ENCODE data around the gene ACSBG1.

ACSBG1 gene

DNA sequence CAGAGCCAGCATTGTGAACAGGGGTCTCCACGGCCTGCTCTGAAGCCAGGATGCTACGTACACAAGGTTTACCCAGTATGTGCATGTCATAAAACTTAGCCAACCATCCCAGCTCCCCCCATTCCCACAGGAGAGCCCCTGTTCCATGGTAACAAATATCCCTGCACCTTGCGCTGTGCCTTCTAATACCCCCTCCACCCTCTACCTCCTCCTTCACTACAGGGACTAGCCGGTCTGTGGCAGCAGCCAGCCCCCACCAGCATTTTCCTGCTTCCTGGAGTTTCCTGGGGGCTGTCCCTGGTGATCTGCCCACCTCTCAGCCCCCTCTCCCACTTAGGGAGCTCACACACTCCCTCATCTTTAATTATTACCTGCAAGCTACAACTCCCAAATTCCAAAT lies 20.4 kb downstream of the ACSBG1 start:
- Histone ChIP-seq H3K4me2 (ENCODE audit: low read length) (no peak overlapping the region), H3K9ac (ENCODE audit: low read depth, low read length) (no peak overlapping the region), H3K36me3 (ENCODE audit: insufficient read depth, low read length) (no peaks in the 10 kb centered on the region)

DNA sequence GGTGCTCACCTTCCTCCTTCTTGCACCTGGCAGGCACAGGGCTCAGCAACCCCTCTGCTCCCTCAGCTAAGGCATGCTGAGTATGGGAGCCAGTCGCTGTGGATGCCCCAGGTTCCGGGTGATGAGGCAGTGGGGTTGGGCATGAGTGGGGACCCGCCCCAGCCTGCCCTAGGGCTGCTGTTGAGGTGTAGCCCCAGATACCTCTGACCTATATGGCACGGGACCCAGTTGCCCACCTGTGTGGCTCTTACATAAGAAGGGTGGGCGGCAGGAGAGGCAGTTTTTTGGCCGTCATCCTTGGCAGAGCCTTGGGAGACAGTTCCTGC lies 21.0 kb downstream of the ACSBG1 start:
- Histone ChIP-seq H3K4me2 (ENCODE audit: low read length) (no peak overlapping the region), H3K4me3 (ENCODE audit: low read length) (no peak overlapping the region), H3K36me3 (ENCODE audit: insufficient read depth, low read length) (no peaks in the 10 kb centered on the region), H3K9ac (ENCODE audit: low read depth, low read length) (no peak overlapping the region), H3K4me1 (ENCODE audit: control insufficient read depth, insufficient read depth, low read length) (peaks cover 30% of the 10 kb centered on the region), H3K27me3 (ENCODE audit: control insufficient read depth, insufficient read depth, low read length) (no peaks in the 10 kb centered on the region), H3K9me3 (replicated peaks; ENCODE audit: low read length) (no peaks in the 10 kb centered on the region)

More for the DNA sequence above, 20.4 kb downstream of the ACSBG1 start:
- no peak overlapping the region for H3K4me3 ChIP-seq (ENCODE audit: low read length)
- no peaks in the 10 kb centered on the region for H3K27me3 ChIP-seq (ENCODE audit: control insufficient read depth, insufficient read depth, low read length)
- H3K9me3 ChIP-seq (replicated peaks; ENCODE audit: low read length): no peaks in the 10 kb centered on the region
- peaks cover 30% of the 10 kb centered on the region for H3K4me1 ChIP-seq (ENCODE audit: control insufficient read depth, insufficient read depth, low read length)

- Histone ChIP-seq H3K9me3 (replicated peaks; ENCODE audit: low read length) (no peaks in the 10 kb centered on the region), H3K36me3 (ENCODE audit: insufficient read depth, low read length) (no peaks in the 10 kb centered on the region), H3K4me3 (ENCODE audit: low read length) (peak overlapping the region; percentile 32), H3K4me1 (ENCODE audit: control insufficient read depth, insufficient read depth, low read length) (peaks cover 30% of the 10 kb centered on the region), H3K9ac (ENCODE audit: low read depth, low read length) (no peak overlapping the region), H3K27me3 (ENCODE audit: control insufficient read depth, insufficient read depth, low read length) (no peaks in the 10 kb centered on the region), H3K4me2 (ENCODE audit: low read length) (peak overlapping the region; percentile 70)
Observed at GRCh38 chr15:78212546-78213424, 21.6 kb downstream of the ACSBG1 start.

GRCh38 chr15:78212008-78212407 lies 22.4 kb downstream of the ACSBG1 start:
- Histone ChIP-seq H3K36me3 (ENCODE audit: insufficient read depth, low read length) (no peaks in the 10 kb centered on the region), H3K4me3 (ENCODE audit: low read length) (no peak overlapping the region), H3K4me1 (ENCODE audit: control insufficient read depth, insufficient read depth, low read length) (peaks cover 32% of the 10 kb centered on the region), H3K9me3 (replicated peaks; ENCODE audit: low read length) (no peaks in the 10 kb centered on the region), H3K9ac (ENCODE audit: low read depth, low read length) (no peak overlapping the region), H3K4me2 (ENCODE audit: low read length) (peak overlapping the region; percentile 70), H3K27me3 (ENCODE audit: control insufficient read depth, insufficient read depth, low read length) (no peaks in the 10 kb centered on the region)

DNA sequence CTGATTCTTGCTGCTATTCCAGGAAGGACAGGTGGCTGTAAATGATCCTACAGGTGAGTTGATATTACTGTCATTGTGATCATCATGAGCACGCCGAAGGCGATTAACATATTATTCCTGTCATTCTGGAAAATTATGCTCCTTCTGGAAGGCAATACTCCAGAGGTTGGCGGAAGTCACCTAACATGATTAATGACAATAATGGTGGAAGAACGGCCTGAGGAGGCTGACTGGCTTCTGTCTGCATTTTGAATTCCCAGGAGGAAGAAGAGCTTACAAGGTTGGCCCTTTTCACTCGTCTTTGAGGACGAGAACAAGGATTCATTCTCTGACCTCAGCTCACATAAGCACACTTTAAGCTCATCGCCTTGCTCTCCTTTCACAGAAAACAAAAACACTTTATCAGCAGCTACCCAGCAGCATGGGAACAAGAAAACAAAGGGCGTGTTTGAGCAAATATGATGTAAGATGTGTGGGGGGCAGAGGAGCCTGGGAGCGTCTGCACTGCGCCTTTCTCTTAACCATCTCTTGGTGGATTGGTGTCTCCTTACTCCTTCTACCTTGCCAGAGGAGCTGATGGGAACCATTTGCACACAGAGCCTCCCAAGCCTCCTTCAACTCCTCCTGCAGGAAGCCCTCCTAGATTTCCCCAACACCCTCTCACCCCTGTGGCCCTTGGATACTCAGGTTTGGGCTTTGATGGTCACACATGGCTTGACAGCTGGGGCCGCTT lies 23.0 kb downstream of the ACSBG1 start:
- Histone ChIP-seq H3K4me3 (ENCODE audit: low read length) (no peak overlapping the region), H3K4me2 (ENCODE audit: low read length) (no peak overlapping the region), H3K4me1 (ENCODE audit: control insufficient read depth, insufficient read depth, low read length) (peaks cover 33% of the 10 kb centered on the region), H3K9ac (ENCODE audit: low read depth, low read length) (no peak overlapping the region), H3K9me3 (replicated peaks; ENCODE audit: low read length) (no peaks in the 10 kb centered on the region), H3K36me3 (ENCODE audit: insufficient read depth, low read length) (no peaks in the 10 kb centered on the region), H3K27me3 (ENCODE audit: control insufficient read depth, insufficient read depth, low read length) (no peaks in the 10 kb centered on the region)

DNA sequence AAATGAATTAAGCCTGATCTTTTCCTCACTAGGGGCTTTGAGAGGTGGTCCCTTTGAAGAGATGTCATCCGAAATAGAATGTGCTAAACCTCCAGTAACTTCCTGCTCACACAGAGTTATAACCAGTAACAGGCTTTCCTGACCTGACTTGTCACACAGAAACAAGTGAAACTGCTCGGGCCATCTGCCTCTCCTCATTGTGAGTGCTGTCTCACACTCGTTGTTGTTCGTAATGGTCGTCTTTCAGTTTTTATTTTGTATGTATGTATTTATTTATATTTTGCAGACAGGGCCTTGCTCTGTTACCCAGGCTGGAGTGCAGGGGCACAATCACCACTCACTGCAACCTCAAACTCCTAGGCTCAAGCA lies 24.0 kb downstream of the ACSBG1 start:
- Histone ChIP-seq H3K4me2 (ENCODE audit: low read length) (no peak overlapping the region), H3K4me3 (ENCODE audit: low read length) (no peak overlapping the region), H3K4me1 (ENCODE audit: control insufficient read depth, insufficient read depth, low read length) (peaks cover 37% of the 10 kb centered on the region), H3K27me3 (ENCODE audit: control insufficient read depth, insufficient read depth, low read length) (no peaks in the 10 kb centered on the region), H3K36me3 (ENCODE audit: insufficient read depth, low read length) (no peaks in the 10 kb centered on the region), H3K9me3 (replicated peaks; ENCODE audit: low read length) (no peaks in the 10 kb centered on the region), H3K9ac (ENCODE audit: low read depth, low read length) (no peak overlapping the region)

DNA sequence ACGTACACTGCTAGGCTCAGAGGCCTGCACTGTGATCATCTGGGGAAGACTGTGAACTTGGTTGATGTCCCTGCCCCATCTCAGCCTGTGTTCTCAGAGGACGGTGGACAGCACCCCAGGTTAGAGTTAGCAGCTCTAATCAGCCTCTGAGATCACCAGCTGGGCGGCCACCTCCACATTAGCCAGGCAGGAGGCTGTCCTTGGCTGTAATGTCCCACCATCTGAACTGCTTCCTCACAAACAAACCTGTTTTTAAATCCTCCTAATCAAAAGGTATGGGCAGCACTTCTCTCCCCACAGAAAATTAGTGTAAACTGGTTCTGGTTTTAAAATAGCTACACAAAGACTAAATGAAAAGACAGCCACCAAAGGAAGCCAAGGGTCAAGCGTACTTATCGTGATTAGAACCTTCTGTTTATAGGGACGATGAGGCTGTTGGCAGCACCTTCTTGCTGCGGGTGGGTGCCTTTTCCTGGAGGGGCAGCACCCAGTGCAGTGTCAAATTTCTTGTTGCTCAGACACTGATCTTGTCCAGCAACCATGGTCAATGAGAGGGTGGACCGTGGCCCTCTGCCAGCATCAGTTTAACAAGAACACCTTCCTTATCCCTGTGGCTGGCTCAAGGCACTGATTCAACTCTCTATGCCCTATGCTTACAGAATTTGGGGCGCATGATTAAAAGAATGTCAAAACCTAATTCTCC lies 24.6 kb downstream of the ACSBG1 start:
- no peak overlapping the region for H3K4me3 ChIP-seq (ENCODE audit: low read length)
- no peaks in the 10 kb centered on the region for H3K36me3 ChIP-seq (ENCODE audit: insufficient read depth, low read length)
- H3K9ac ChIP-seq (ENCODE audit: low read depth, low read length): no peak overlapping the region
- no peaks in the 10 kb centered on the region for H3K27me3 ChIP-seq (ENCODE audit: control insufficient read depth, insufficient read depth, low read length)
- no peaks in the 10 kb centered on the region for H3K9me3 ChIP-seq (replicated peaks; ENCODE audit: low read length)
- peaks cover 42% of the 10 kb centered on the region for H3K4me1 ChIP-seq (ENCODE audit: control insufficient read depth, insufficient read depth, low read length)
- H3K4me2 ChIP-seq (ENCODE audit: low read length): no peak overlapping the region

DNA sequence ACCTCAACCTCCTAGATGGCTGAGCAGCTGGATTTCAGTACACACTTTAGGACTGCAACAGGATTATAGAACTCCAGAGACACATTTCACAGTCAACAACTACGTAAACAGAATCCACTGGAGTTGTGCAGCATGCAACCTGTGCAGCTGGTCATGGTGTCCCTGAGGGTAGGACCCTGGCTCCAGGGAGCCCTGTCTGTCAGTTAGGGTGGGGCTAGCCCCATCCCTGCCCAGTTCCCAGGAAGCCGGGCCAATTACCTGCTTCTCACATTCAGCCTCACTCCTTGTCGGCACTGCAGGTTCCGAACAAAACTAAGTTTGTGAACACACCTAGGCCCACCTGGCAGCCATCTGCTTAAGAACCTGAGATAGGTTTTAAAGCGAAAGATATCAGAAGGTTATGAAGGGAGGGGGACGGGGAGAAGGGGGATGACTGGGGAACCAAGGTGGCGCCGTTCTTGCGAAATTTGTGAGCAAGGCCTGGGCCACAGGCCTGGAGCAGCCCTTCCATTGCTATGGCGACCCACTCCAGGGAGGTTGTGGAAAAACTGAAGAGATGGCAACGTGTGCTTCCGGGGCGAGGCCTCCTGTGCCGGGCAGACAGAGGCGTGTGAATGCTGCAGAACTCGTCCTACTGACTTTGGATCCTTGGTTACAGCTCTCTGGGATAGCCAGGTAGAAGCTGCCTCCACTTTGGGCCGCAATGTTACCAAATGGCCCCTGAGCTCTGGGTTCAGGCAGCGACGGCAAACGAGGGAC lies 25.3 kb downstream of the ACSBG1 start:
- peaks cover 45% of the 10 kb centered on the region for H3K4me1 ChIP-seq (ENCODE audit: control insufficient read depth, insufficient read depth, low read length)
- no peaks in the 10 kb centered on the region for H3K9me3 ChIP-seq (replicated peaks; ENCODE audit: low read length)
- no peak overlapping the region for H3K4me3 ChIP-seq (ENCODE audit: low read length)
- no peak overlapping the region for H3K9ac ChIP-seq (ENCODE audit: low read depth, low read length)
- H3K36me3 ChIP-seq (ENCODE audit: insufficient read depth, low read length): no peaks in the 10 kb centered on the region
- no peak overlapping the region for H3K4me2 ChIP-seq (ENCODE audit: low read length)
- peaks cover under 1% of the 10 kb centered on the region for H3K27me3 ChIP-seq (ENCODE audit: control insufficient read depth, insufficient read depth, low read length)

- H3K4me1 ChIP-seq (ENCODE audit: control insufficient read depth, insufficient read depth, low read length): peaks cover 45% of the 10 kb centered on the region
Observed at GRCh38 chr15:78208341-78208844, 26.0 kb downstream of the ACSBG1 start.

DNA sequence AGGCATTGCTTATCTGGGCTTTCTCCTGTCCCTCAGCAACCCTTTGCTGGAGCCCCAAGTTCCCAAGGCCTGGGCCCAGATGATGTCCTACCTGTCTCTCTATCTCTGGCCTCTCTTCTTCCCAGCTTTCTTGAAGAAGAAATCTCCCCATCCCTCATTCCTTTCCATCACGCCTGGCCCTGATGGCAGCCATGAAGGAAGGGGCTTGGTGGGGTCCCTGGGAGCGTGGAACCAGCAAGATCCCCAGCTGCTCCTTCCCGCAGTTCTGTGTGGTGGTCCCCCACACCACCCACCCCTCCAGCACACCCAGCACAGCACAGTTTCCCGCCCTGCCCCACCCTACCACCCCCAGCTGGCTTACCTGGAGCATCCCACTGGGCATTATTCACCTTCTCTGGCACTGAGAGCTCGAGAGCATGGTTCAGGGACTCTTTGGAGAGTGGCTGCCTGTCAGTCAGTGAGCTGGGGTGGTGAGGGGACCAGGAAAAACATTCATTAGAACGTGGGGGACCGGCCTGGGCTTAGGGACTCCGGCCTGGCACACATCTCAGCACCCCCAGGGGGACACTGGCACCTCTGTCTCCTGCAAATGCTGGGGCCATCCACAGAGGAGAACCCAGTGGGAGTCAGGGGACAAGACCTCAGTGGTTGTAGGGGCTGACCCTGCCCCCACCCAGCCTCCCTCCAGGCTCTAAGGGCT lies 26.6 kb downstream of the ACSBG1 start:
- Histone ChIP-seq H3K4me2 (ENCODE audit: low read length) (no peak overlapping the region), H3K4me3 (ENCODE audit: low read length) (no peak overlapping the region), H3K27me3 (ENCODE audit: control insufficient read depth, insufficient read depth, low read length) (peaks cover 13% of the 10 kb centered on the region), H3K9me3 (replicated peaks; ENCODE audit: low read length) (no peaks in the 10 kb centered on the region), H3K4me1 (ENCODE audit: control insufficient read depth, insufficient read depth, low read length) (peaks cover 39% of the 10 kb centered on the region), H3K36me3 (ENCODE audit: insufficient read depth, low read length) (no peaks in the 10 kb centered on the region), H3K9ac (ENCODE audit: low read depth, low read length) (no peak overlapping the region)

More at GRCh38 chr15:78208341-78208844, 26.0 kb downstream of the ACSBG1 start:
- H3K4me2 ChIP-seq (ENCODE audit: low read length): no peak overlapping the region
- H3K36me3 ChIP-seq (ENCODE audit: insufficient read depth, low read length): no peaks in the 10 kb centered on the region
- peaks cover 7% of the 10 kb centered on the region for H3K27me3 ChIP-seq (ENCODE audit: control insufficient read depth, insufficient read depth, low read length)
- no peaks in the 10 kb centered on the region for H3K9me3 ChIP-seq (replicated peaks; ENCODE audit: low read length)
- H3K9ac ChIP-seq (ENCODE audit: low read depth, low read length): no peak overlapping the region
- no peak overlapping the region for H3K4me3 ChIP-seq (ENCODE audit: low read length)
